ENCODE results near the gene UBAP2L. TPM values are rescaled to one million over a fixed set of nuclear protein-coding genes. Genes with fewer than 3 reads are reported as not detected.

UBAP2L gene
- polyA plus RNA-seq, 1 donor (not counting 4 experiments of a cell fraction or from before 2014, with no cell fraction given), result 198 TPM

DNA sequence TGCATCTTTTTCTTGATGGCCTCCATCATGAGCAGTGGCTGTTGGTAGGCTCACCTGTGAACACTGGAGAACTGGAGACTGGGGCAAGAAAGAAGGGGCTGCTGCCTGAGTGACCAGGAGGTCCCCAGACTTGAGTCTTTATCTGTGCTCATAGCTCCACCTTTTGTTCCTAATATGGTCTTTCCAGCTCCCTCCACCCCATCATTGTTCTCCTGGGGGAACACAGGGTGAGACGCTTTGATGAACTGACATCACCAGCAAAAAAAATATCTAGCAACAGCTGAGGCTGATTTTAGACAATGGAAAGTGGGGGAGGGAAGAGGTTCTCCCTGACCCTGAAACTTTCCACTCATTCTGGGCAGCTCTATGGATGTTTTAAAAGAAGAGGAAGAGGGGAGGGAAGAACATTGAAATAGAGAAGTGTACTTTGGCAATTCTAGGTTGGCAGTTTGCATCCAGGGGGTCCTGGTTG lies 28.7 kb upstream of the UBAP2L start, which contains the start of gene TPM3:
Gene TPM3, minus strand, starts transcription at position 111 of the 472 bp plus-strand sequence. Its CDS starts 82 bp downstream, at position 29.
- Histone ChIP-seq H2AFZ (ENCODE audit: control insufficient read depth, low read length) (no peak within 1 kb of the TSS), H4K20me1 (ENCODE audit: control insufficient read depth, extremely low read depth, insufficient read depth, low read length) (no peaks in the 10 kb centered on the region), H3K4me3 (ENCODE audit: control insufficient read depth in 2 of 3, extremely low read depth in 1 of 3, insufficient read depth in 2 of 3, low read depth in 1 of 3, low read length in 3 of 3) (no peak within 1 kb of the TSS), H3K4me1 (ENCODE audit: control insufficient read depth, extremely low read depth, insufficient read depth, low read length) (peaks cover 15% of the 10 kb centered on the region), H3K9me1 (ENCODE audit: control insufficient read depth, extremely low read depth, insufficient read depth, low read length) (no peaks in the 10 kb centered on the region), H3K27me3 (ENCODE audit: control insufficient read depth, extremely low read depth, insufficient read depth, low read length) (no peaks in the 10 kb centered on the region), H3K27ac (ENCODE audit: control insufficient read depth, insufficient read depth, low read length) (no peak within 1 kb of the TSS), H3K9ac (ENCODE audit: control insufficient read depth, extremely low read depth, insufficient read depth, low read length) (no peak within 1 kb of the TSS), H3K4me2 (ENCODE audit: control insufficient read depth, extremely low read depth, insufficient read depth, low read depth, low read length) (no peak within 1 kb of the TSS), H3K79me2 (ENCODE audit: control insufficient read depth, insufficient read depth, low read length) (no peaks in the 10 kb centered on the region), H3K9me3 (ENCODE audit: control insufficient read depth, low read depth, low read length) (no peaks in the 10 kb centered on the region), H3K36me3 (ENCODE audit: control insufficient read depth in 2 of 2, extremely low read depth in 1 of 2, insufficient read depth in 2 of 2, low read length in 2 of 2) (no peaks in the 10 kb centered on the region)
- FAIRE-seq, result no peak
- DNase-seq (ENCODE audit: low read depth, low spot score), result no peak
- TF ChIP-seq, protein P1, sequence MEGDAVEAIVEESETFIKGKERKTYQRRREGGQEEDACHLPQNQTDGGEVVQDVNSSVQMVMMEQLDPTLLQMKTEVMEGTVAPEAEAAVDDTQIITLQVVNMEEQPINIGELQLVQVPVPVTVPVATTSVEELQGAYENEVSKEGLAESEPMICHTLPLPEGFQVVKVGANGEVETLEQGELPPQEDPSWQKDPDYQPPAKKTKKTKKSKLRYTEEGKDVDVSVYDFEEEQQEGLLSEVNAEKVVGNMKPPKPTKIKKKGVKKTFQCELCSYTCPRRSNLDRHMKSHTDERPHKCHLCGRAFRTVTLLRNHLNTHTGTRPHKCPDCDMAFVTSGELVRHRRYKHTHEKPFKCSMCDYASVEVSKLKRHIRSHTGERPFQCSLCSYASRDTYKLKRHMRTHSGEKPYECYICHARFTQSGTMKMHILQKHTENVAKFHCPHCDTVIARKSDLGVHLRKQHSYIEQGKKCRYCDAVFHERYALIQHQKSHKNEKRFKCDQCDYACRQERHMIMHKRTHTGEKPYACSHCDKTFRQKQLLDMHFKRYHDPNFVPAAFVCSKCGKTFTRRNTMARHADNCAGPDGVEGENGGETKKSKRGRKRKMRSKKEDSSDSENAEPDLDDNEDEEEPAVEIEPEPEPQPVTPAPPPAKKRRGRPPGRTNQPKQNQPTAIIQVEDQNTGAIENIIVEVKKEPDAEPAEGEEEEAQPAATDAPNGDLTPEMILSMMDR (optimal IDR thresholded peaks at IDR 0.05 in 1 of 3, IDR thresholded peaks at IDR 0.05 in 1 of 3, conservative IDR thresholded peaks at IDR 0.05 in 1 of 3; ENCODE audit: extremely low read depth in 1 of 3, insufficient read depth in 2 of 3, low read length in 3 of 3), result no peak
- no peak for TF ChIP-seq EZH2 (IDR thresholded peaks at IDR 0.05; ENCODE audit: low read length)
- dilution Hi-C loops (cut with MboI; ENCODE audit: extremely low pct_ligation_motif_present, low sequenced_read_pairs), result no loop called here

DNA sequence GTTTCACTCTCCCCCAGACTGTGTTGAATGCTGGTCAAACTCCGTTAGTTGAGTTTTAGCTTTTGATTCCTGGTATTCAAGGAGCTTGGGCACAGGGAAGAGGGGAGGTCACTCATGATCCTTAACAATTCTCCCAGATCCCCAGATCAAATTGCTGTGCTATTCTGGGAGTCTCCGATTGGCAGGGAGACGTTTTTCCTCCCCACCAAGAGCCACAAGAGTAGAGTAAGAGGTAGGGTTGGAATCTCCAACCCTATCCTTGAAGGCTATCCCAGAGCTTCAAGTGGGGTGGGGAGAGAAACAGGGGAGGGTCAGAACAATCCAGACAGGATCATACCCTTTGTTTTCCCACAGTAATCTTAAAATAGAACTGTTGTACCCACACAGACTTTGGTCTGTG lies 28.3 kb upstream of the UBAP2L start:
- no peak overlapping the region for H3K27ac ChIP-seq (ENCODE audit: control insufficient read depth, insufficient read depth, low read length)
- FAIRE-seq (no peak), DNase-seq (ENCODE audit: low read depth, low spot score) (no peak)
- H3K4me3 ChIP-seq (ENCODE audit: control insufficient read depth in 2 of 3, extremely low read depth in 1 of 3, insufficient read depth in 2 of 3, low read depth in 1 of 3, low read length in 3 of 3), result no peak overlapping the region
- no peaks in the 10 kb centered on the region for H3K27me3 ChIP-seq (ENCODE audit: control insufficient read depth, extremely low read depth, insufficient read depth, low read length)
- H3K9me3 ChIP-seq (ENCODE audit: control insufficient read depth, low read depth, low read length), result no peaks in the 10 kb centered on the region
- no peaks in the 10 kb centered on the region for H4K20me1 ChIP-seq (ENCODE audit: control insufficient read depth, extremely low read depth, insufficient read depth, low read length)
- TF ChIP-seq EZH2 (IDR thresholded peaks at IDR 0.05; ENCODE audit: low read length), result no peak
- TF ChIP-seq, protein P1 (optimal IDR thresholded peaks at IDR 0.05 in 1 of 3, IDR thresholded peaks at IDR 0.05 in 1 of 3, conservative IDR thresholded peaks at IDR 0.05 in 1 of 3; ENCODE audit: extremely low read depth in 1 of 3, insufficient read depth in 2 of 3, low read length in 3 of 3), result no peak
- H3K4me2 ChIP-seq (ENCODE audit: control insufficient read depth, extremely low read depth, insufficient read depth, low read depth, low read length), result no peak overlapping the region
- no peaks in the 10 kb centered on the region for H3K79me2 ChIP-seq (ENCODE audit: control insufficient read depth, insufficient read depth, low read length)
- H3K9me1 ChIP-seq (ENCODE audit: control insufficient read depth, extremely low read depth, insufficient read depth, low read length), result no peaks in the 10 kb centered on the region
- no peak overlapping the region for H3K9ac ChIP-seq (ENCODE audit: control insufficient read depth, extremely low read depth, insufficient read depth, low read length)
- no peak overlapping the region for H2AFZ ChIP-seq (ENCODE audit: control insufficient read depth, low read length)
- dilution Hi-C loops (cut with MboI; ENCODE audit: extremely low pct_ligation_motif_present, low sequenced_read_pairs), result no loop called here
- no peaks in the 10 kb centered on the region for H3K36me3 ChIP-seq (ENCODE audit: control insufficient read depth in 2 of 2, extremely low read depth in 1 of 2, insufficient read depth in 2 of 2, low read length in 2 of 2)
- H3K4me1 ChIP-seq (ENCODE audit: control insufficient read depth, extremely low read depth, insufficient read depth, low read length), result peaks cover 18% of the 10 kb centered on the region

Data from keratinocyte (primary cell).